GM19455 (cell line): ENCODE data around the gene ZNF22.
A peak's percentile ranks its signal among the peaks of the same experiment; 100 is the strongest.

Experiments used
- ATAC-seq: cut with Tn5 transposase; IDR thresholded peaks from one replicate; pipeline ENCODE4 v1.9.1; 2021; ENCODE audit not compliant: unreplicated experiment

The ZNF22 gene

GRCh38 chr10:44963772-44964633 lies 36.7 kb upstream of the ZNF22 start:
- ATAC-seq, result no peak

GRCh38 chr10:44965104-44965503 lies 35.6 kb upstream of the ZNF22 start:
- ATAC-seq, result no peak

- ATAC-seq, result peak; percentile 31
Measured at GRCh38 chr10:44965651-44966097, 35.0 kb upstream of the ZNF22 start.

GRCh38 chr10:44966129-44966815 lies 34.5 kb upstream of the ZNF22 start:
- peak; percentile 15 for ATAC-seq

- no peak for ATAC-seq
Measured at GRCh38 chr10:44966816-44967509, 33.8 kb upstream of the ZNF22 start.

GRCh38 chr10:44967616-44968015 lies 33.1 kb upstream of the ZNF22 start:
- no peak for ATAC-seq

GRCh38 chr10:44968091-44968490 lies 32.6 kb upstream of the ZNF22 start:
- no peak for ATAC-seq

GRCh38 chr10:44968500-44969400 lies 32.0 kb upstream of the ZNF22 start:
- no peak for ATAC-seq

GRCh38 chr10:44969854-44970253 lies 30.9 kb upstream of the ZNF22 start:
- no peak for ATAC-seq

GRCh38 chr10:44970812-44971395 lies 29.8 kb upstream of the ZNF22 start:
- no peak for ATAC-seq

GRCh38 chr10:44971434-44971833 lies 29.3 kb upstream of the ZNF22 start:
- ATAC-seq, result no peak

- no peak for ATAC-seq
Measured at GRCh38 chr10:44971935-44972757, 28.6 kb upstream of the ZNF22 start.

GRCh38 chr10:44972874-44973306 lies 27.8 kb upstream of the ZNF22 start:
- no peak for ATAC-seq

GRCh38 chr10:44973323-44974081 lies 27.2 kb upstream of the ZNF22 start:
- ATAC-seq, result no peak

- ATAC-seq, result peak; percentile 14
Measured at GRCh38 chr10:44974082-44974627, 26.6 kb upstream of the ZNF22 start.

GRCh38 chr10:44974628-44975430 lies 25.9 kb upstream of the ZNF22 start:
- ATAC-seq, result peak; percentile 73
